CD4-positive, CD25-positive, alpha-beta regulatory T cell (primary cell): ENCODE measurements around the gene YY1. TPM values are rescaled to one million over a fixed set of nuclear protein-coding genes. Genes with fewer than 3 reads are reported as not detected.

ENCODE experiments used
- ATAC-seq, 2 donors: fragments of 150-1000 bp; cut with Tn5 transposase; one replicate each; pipeline ENCODE4 v1.10.0; 2021; ENCODE audit warnings: low read depth in 2 of 2, moderate number of reproducible peaks in 2 of 2, moderate library complexity in 1 of 2
- DNase-seq, 3 donors: peaks; one replicate each; pipeline versions ENCODE4 v3.0.0 to v3.0.0-alpha.2; 2012 to 2022; ENCODE audit warnings: mixed read lengths in 1 of 3
- H3K27ac ChIP-seq: one replicate; pipeline ENCODE4 v1.7.0; 2013; ENCODE audit warnings: mild to moderate bottlenecking, low read length; ENCODE audit not compliant: insufficient read depth, poor library complexity, severe bottlenecking
- H3K27me3 ChIP-seq: one replicate; pipeline ENCODE4 v1.7.0; 2013; ENCODE audit warnings: low read length; ENCODE audit not compliant: control insufficient read depth, insufficient read depth
- H3K36me3 ChIP-seq: one replicate; pipeline ENCODE4 v1.7.0; 2013; ENCODE audit warnings: mild to moderate bottlenecking, low read length, moderate library complexity; ENCODE audit not compliant: control insufficient read depth, insufficient read depth
- H3K4me1 ChIP-seq: 2 replicates; pipeline ENCODE4 v1.7.0; 2013; ENCODE audit warnings: mild to moderate bottlenecking, low read length; ENCODE audit not compliant: insufficient read depth, control insufficient read depth, poor library complexity, severe bottlenecking
- H3K4me3 ChIP-seq: one replicate; pipeline ENCODE4 v1.7.0; 2013; ENCODE audit warnings: low read depth, mild to moderate bottlenecking, low read length, moderate library complexity
- H3K9me3 ChIP-seq, 2 experiments: 1 replicate in 1 of 2; 2 replicates in 1 of 2; pipeline ENCODE4 v1.7.0; 2013; ENCODE audit warnings: low read length in 2 of 2, mild to moderate bottlenecking in 1 of 2, moderate library complexity in 1 of 2; ENCODE audit not compliant: control insufficient read depth in 2 of 2
- H3K27ac Mint-ChIP-seq, 3 donors: one replicate each; pipeline ENCODE4 v1.8.0; 2020 to 2022; ENCODE audit warnings: mild to moderate bottlenecking in 3 of 3, mixed read lengths in 3 of 3, moderate library complexity in 2 of 3
- H3K27me3 Mint-ChIP-seq: one replicate; pipeline ENCODE4 v1.8.0; 2022; ENCODE audit warnings: mild to moderate bottlenecking, mixed read lengths
- H3K36me3 Mint-ChIP-seq: one replicate; pipeline ENCODE4 v1.8.0; 2020; ENCODE audit warnings: mixed read lengths
- H3K4me1 Mint-ChIP-seq, 4 donors: one replicate each; pipeline ENCODE4 v1.8.0; 2020 to 2022; ENCODE audit warnings: mixed read lengths in 4 of 4, mild to moderate bottlenecking in 1 of 4
- H3K4me3 Mint-ChIP-seq, 4 donors: one replicate each; pipeline ENCODE4 v1.8.0; 2020 to 2022; ENCODE audit warnings: mild to moderate bottlenecking in 4 of 4, mixed read lengths in 4 of 4, moderate library complexity in 3 of 4
- H3K9me3 Mint-ChIP-seq, 7 donors: one replicate each; pipeline ENCODE4 v1.8.0; 2020 to 2022; ENCODE audit warnings: mixed read lengths in 7 of 7, mild to moderate bottlenecking in 3 of 7, moderate library complexity in 2 of 7
- polyA plus RNA-seq, 4 donors: library from polyadenylated mRNA; unstranded; fragments of 300-500 nt; fragmentation: Illumina TruSeq; gene quantifications; one replicate each; pipeline ENCODE4 v1.2.3, GENCODE V29; 2021
- total RNA-seq: library from RNA; stranded (reverse); gene quantifications from one replicate; pipeline ENCODE4 v1.2.3, GENCODE V29; 2022

Gene YY1
- 79.4 TPM for total RNA-seq
- 10 to 100 TPM; 16.4 to 21.9 (median 19.0) TPM for polyA plus RNA-seq

- Histone ChIP-seq H3K4me3 (peak within 1 kb of the TSS; percentile 96), H3K4me1 (peaks cover 56% of the 10 kb centered on the region), H3K36me3 (no peaks in the 10 kb centered on the region), H3K27me3 (no peaks in the 10 kb centered on the region), H3K9me3 (no peaks in the 10 kb centered on the region), H3K27ac (peak within 1 kb of the TSS; percentile 89)
- Mint-ChIP-seq H3K4me1 (peaks cover 35 to 69% (median 50%) of the 10 kb centered on the region in 4 donors), H3K9me3 (no peaks in the 10 kb centered on the region), H3K4me3 (peak within 1 kb of the TSS; percentile 99 to 100 (median 99)), H3K27me3 (peaks cover 6% of the 10 kb centered on the region), H3K36me3 (peaks cover 3% of the 10 kb centered on the region), H3K27ac (peak within 1 kb of the TSS; percentile 95 to 98 (median 98))
- ATAC-seq = peak; percentile 84 to 86
- peak; percentile 99 for DNase-seq
Measured at GRCh38 chr14:100238419-100239210, at the start of gene YY1. Gene YY1, plus strand, starts transcription at chr14:100239144. Its CDS starts 101 bp downstream, at chr14:100239245.

- no peak for ATAC-seq
- Histone ChIP-seq H3K27ac (no peak overlapping the region), H3K36me3 (no peaks in the 10 kb centered on the region), H3K4me3 (no peak overlapping the region), H3K4me1 (peaks cover 10% of the 10 kb centered on the region), H3K9me3 (no peaks in the 10 kb centered on the region), H3K27me3 (no peaks in the 10 kb centered on the region)
- Mint-ChIP-seq H3K36me3 (no peaks in the 10 kb centered on the region), H3K27ac (no peak overlapping the region), H3K9me3 (no peaks in the 10 kb centered on the region), H3K27me3 (no peaks in the 10 kb centered on the region), H3K4me1 (peaks cover 6 to 15% (median 7%) of the 10 kb centered on the region in 4 donors), H3K4me3 (no peak overlapping the region)
- no peak for DNase-seq
Measured at GRCh38 chr14:100190126-100190525, 48.8 kb upstream of the YY1 start.

GRCh38 chr14:100191584-100192249 lies 47.2 kb upstream of the YY1 start:
- no peak overlapping the region for H3K27ac Mint-ChIP-seq
- H3K9me3 ChIP-seq = no peaks in the 10 kb centered on the region

GRCh38 chr14:100192250-100192671 lies 46.7 kb upstream of the YY1 start:
- Histone ChIP-seq H3K36me3 (no peaks in the 10 kb centered on the region), H3K27me3 (no peaks in the 10 kb centered on the region), H3K9me3 (no peaks in the 10 kb centered on the region), H3K4me3 (no peak overlapping the region), H3K4me1 (peaks cover 10% of the 10 kb centered on the region), H3K27ac (peak overlapping the region; percentile 74)
- no peak for ATAC-seq
- Mint-ChIP-seq H3K4me3 (peak overlapping the region in 2 of 4 donors; percentile 62 to 69), H3K27ac (peak overlapping the region; percentile 5 to 95 (median 94)), H3K27me3 (no peaks in the 10 kb centered on the region), H3K36me3 (no peaks in the 10 kb centered on the region), H3K9me3 (no peaks in the 10 kb centered on the region), H3K4me1 (peaks cover 6 to 15% (median 7%) of the 10 kb centered on the region in 4 donors)
- DNase-seq = no peak

More at GRCh38 chr14:100191584-100192249, 47.2 kb upstream of the YY1 start:
- Histone ChIP-seq H3K4me1 (peaks cover 10% of the 10 kb centered on the region), H3K27ac (no peak overlapping the region), H3K36me3 (no peaks in the 10 kb centered on the region), H3K4me3 (no peak overlapping the region), H3K27me3 (no peaks in the 10 kb centered on the region)
- peaks cover 6 to 15% (median 7%) of the 10 kb centered on the region in 4 donors for H3K4me1 Mint-ChIP-seq
- H3K36me3 Mint-ChIP-seq = no peaks in the 10 kb centered on the region
- peak overlapping the region in 2 of 4 donors; percentile 31 to 80 for H3K4me3 Mint-ChIP-seq
- no peaks in the 10 kb centered on the region for H3K9me3 Mint-ChIP-seq
- no peaks in the 10 kb centered on the region for H3K27me3 Mint-ChIP-seq
- ATAC-seq (no peak), DNase-seq (no peak)

GRCh38 chr14:100192672-100193416 lies 46.1 kb upstream of the YY1 start:
- Mint-ChIP-seq H3K4me3 (peak overlapping the region; percentile 16 to 70 (median 66)), H3K27me3 (no peaks in the 10 kb centered on the region), H3K27ac (peak overlapping the region; percentile 94 to 95 (median 95)), H3K9me3 (no peaks in the 10 kb centered on the region), H3K4me1 (peaks cover 6 to 15% (median 7%) of the 10 kb centered on the region in 4 donors), H3K36me3 (no peaks in the 10 kb centered on the region)
- Histone ChIP-seq H3K36me3 (no peaks in the 10 kb centered on the region), H3K4me3 (peak overlapping the region; percentile 37), H3K4me1 (peaks cover 10% of the 10 kb centered on the region), H3K27me3 (no peaks in the 10 kb centered on the region), H3K9me3 (no peaks in the 10 kb centered on the region), H3K27ac (peak overlapping the region; percentile 74)
- DNase-seq = peak; percentile 99 to 100 (median 99)
- peak; percentile 99 for ATAC-seq

GRCh38 chr14:100193417-100194357 lies 45.3 kb upstream of the YY1 start:
- Histone ChIP-seq H3K27me3 (no peaks in the 10 kb centered on the region), H3K4me3 (peak overlapping the region; percentile 37), H3K4me1 (peaks cover 10% of the 10 kb centered on the region), H3K36me3 (no peaks in the 10 kb centered on the region), H3K9me3 (no peaks in the 10 kb centered on the region), H3K27ac (peak overlapping the region; percentile 74)
- H3K36me3 Mint-ChIP-seq = no peaks in the 10 kb centered on the region
- H3K9me3 Mint-ChIP-seq = no peaks in the 10 kb centered on the region
- peaks cover 6 to 15% (median 7%) of the 10 kb centered on the region in 4 donors for H3K4me1 Mint-ChIP-seq
- no peaks in the 10 kb centered on the region for H3K27me3 Mint-ChIP-seq
- H3K27ac Mint-ChIP-seq = peak overlapping the region; percentile 94 to 95 (median 95)
- ATAC-seq (no peak), DNase-seq (peak in 1 of 3 donors; percentile 29)
- H3K4me3 Mint-ChIP-seq = peak overlapping the region in 3 of 4 donors; percentile 62 to 70 (median 69)
